Endothelial cell of umbilical vein (primary cell): ENCODE measurements around the gene KRT83. TPM values are rescaled to one million over a fixed set of nuclear protein-coding genes. Genes with fewer than 3 reads are reported as not detected.

ENCODE experiments used
- BruUV-seq: library from RNA; stranded (reverse); fragments of 400-500 nt; replicated peaks from 2 replicates; lab custom pipeline; 2021; lab: Mats Ljungman, UMichigan
- CTCF ChIA-PET: fragments of 300-600, 350-600 bp; sonication (Branson Sonifier 250); formaldehyde crosslinking; loops from one replicate; lab custom pipeline; 2021; ENCODE audit warnings: antibody characterized with exemption, inconsistent platforms; lab: Charles Lee
- POLR2A ChIA-PET: fragments of 300-600, 350-600 bp; sonication (Branson Sonifier 250); formaldehyde crosslinking; loops from one replicate; lab custom pipeline; 2021; ENCODE audit warnings: antibody characterized with exemption, inconsistent platforms; lab: Charles Lee
- DNase-seq: peaks from one replicate; pipeline ENCODE4 v3.0.0-alpha.2; 2011; ENCODE audit warnings: low read depth, low spot score
- FAIRE-seq: peaks from 2 replicates; lab custom pipeline; 2011; peaks lifted over from hg19 to GRCh38; lab: Jason Lieb, UNC
- H2AFZ ChIP-seq: 2 replicates; pipeline ENCODE4 v1.6.0; 2012; ENCODE audit warnings: low read depth, low read length, control low read depth, inconsistent platforms
- H3K27ac ChIP-seq: 2 replicates; pipeline ENCODE4 v1.5.1; 2011; ENCODE audit warnings: low read depth, mild to moderate bottlenecking, control low read depth, low read length, moderate library complexity; ENCODE audit not compliant: insufficient read depth
- H3K27me3 ChIP-seq, 2 experiments: 2 replicates each; pipeline versions ENCODE4 v1.6.0 to v1.6.1; 2011; ENCODE audit warnings: low read length in 2 of 2, mixed read lengths in 1 of 2; ENCODE audit not compliant: control insufficient read depth in 2 of 2, insufficient read depth in 2 of 2
- H3K36me3 ChIP-seq, 2 experiments: 2 replicates in 1 of 2; 3 replicates in 1 of 2; pipeline ENCODE4 v1.5.1; 2011; ENCODE audit warnings: low read length in 2 of 2, mild to moderate bottlenecking in 1 of 2, moderate library complexity in 1 of 2; ENCODE audit not compliant: control insufficient read depth in 2 of 2, insufficient read depth in 2 of 2; ENCODE audit errors: extremely low read depth in 1 of 2
- H3K4me1 ChIP-seq: 3 replicates; pipeline ENCODE4 v1.5.1; 2011; ENCODE audit warnings: mild to moderate bottlenecking, low read length; ENCODE audit not compliant: control insufficient read depth, insufficient read depth; ENCODE audit errors: extremely low read depth
- H3K4me2 ChIP-seq: 2 replicates; pipeline ENCODE4 v1.6.1; 2011; ENCODE audit warnings: low read length, control low read depth, mixed read lengths; ENCODE audit not compliant: insufficient read depth
- H3K4me3 ChIP-seq, 3 experiments: fragments of 200-600 bp in 1 of 3; sonication (generic), shearing (Covaris generic) in 1 of 3; replicated peaks in 1 of 3; 2 replicates each; pipeline ENCODE4 v1.5.1; 2011 to 2016; ENCODE audit warnings: control low read depth in 3 of 3, low read length in 3 of 3, mild to moderate bottlenecking in 2 of 3, inconsistent platforms in 1 of 3, low read depth in 1 of 3, moderate library complexity in 1 of 3; ENCODE audit not compliant: insufficient read depth in 1 of 3
- H3K79me2 ChIP-seq: 2 replicates; pipeline ENCODE4 v1.6.0; 2012; ENCODE audit warnings: low read length, inconsistent platforms; ENCODE audit not compliant: control insufficient read depth, insufficient read depth
- H3K9ac ChIP-seq: replicated peaks from 2 replicates; pipeline ENCODE3; 2011; ENCODE audit warnings: low read length, control low read depth; ENCODE audit not compliant: insufficient read depth; ENCODE audit errors: extremely low read depth
- H3K9me1 ChIP-seq: replicated peaks from 3 replicates; pipeline ENCODE4 v1.6.0; 2011; ENCODE audit warnings: mild to moderate bottlenecking, low read length; ENCODE audit not compliant: control insufficient read depth, insufficient read depth; ENCODE audit errors: extremely low read depth
- H3K9me3 ChIP-seq: replicated peaks from 2 replicates; pipeline ENCODE4 v1.5.1; 2012; ENCODE audit warnings: low read length, inconsistent platforms; ENCODE audit not compliant: control insufficient read depth, insufficient read depth
- H4K20me1 ChIP-seq: replicated peaks from 2 replicates; pipeline ENCODE3; 2011; ENCODE audit warnings: mild to moderate bottlenecking, low read length; ENCODE audit not compliant: control insufficient read depth, insufficient read depth; ENCODE audit errors: extremely low read depth
- CTCF ChIP-seq, 2 donors: IDR thresholded peaks; 1 replicate in 1 of 2; 2 replicates in 1 of 2; pipeline ENCODE4 v1.5.1; 2011; ENCODE audit warnings: low read length in 2 of 2, mild to moderate bottlenecking in 2 of 2, moderate library complexity in 2 of 2, control low read depth in 1 of 2, inconsistent platforms in 1 of 2, low read depth in 1 of 2; ENCODE audit not compliant: insufficient read depth in 1 of 2; ENCODE audit errors: extremely low read depth in 1 of 2
- EZH2 ChIP-seq: IDR thresholded peaks from 2 replicates; pipeline ENCODE4 v1.6.1; 2012; ENCODE audit warnings: borderline replicate concordance, low read depth, mild to moderate bottlenecking, moderate library complexity, low read length, inconsistent platforms; ENCODE audit not compliant: severe bottlenecking
- FOS ChIP-seq: IDR thresholded peaks from 2 replicates; pipeline ENCODE4 v1.6.1; 2011; ENCODE audit warnings: mild to moderate bottlenecking, low read length, moderate library complexity, borderline replicate concordance; ENCODE audit not compliant: insufficient read depth
- GATA2 ChIP-seq: IDR thresholded peaks from 2 replicates; pipeline ENCODE4 v1.7.0; 2011; ENCODE audit warnings: low read depth, mild to moderate bottlenecking, moderate library complexity, mixed read lengths, low read length; ENCODE audit not compliant: insufficient read length, insufficient read depth
- JUN ChIP-seq: IDR thresholded peaks from 2 replicates; pipeline ENCODE4 v1.6.1; 2011; ENCODE audit warnings: borderline replicate concordance, low read depth; ENCODE audit not compliant: insufficient read length, insufficient read depth
- MAX ChIP-seq: IDR thresholded peaks from 2 replicates; pipeline ENCODE4 v1.6.1; 2011; ENCODE audit not compliant: insufficient read depth, insufficient read length
- MYC ChIP-seq: IDR thresholded peaks from one replicate; pipeline ENCODE4 v1.6.1; 2011; ENCODE audit warnings: mild to moderate bottlenecking, low read depth, low read length
- POLR2A ChIP-seq: IDR thresholded peaks from 2 replicates; pipeline ENCODE4 v1.6.1; 2012; ENCODE audit warnings: low read depth, mild to moderate bottlenecking, control low read depth, low read length
- POLR2AphosphoS5 ChIP-seq: IDR thresholded peaks from 2 replicates; pipeline ENCODE4 v1.6.1; 2012; ENCODE audit warnings: low read depth, mild to moderate bottlenecking, control low read depth, low read length, moderate library complexity; ENCODE audit not compliant: insufficient read depth
- dilution Hi-C: fragments of 300-500 bp; cut with MboI; formaldehyde crosslinking; loops from one replicate; pipeline ENCODE4 v1.15.0; 2019; ENCODE audit warnings: low sequenced_read_pairs; ENCODE audit not compliant: extremely low pct_ligation_motif_present
- intact Hi-C: fragments of 100-400 bp; cut with micrococcal nuclease; formaldehyde crosslinking; loops from one replicate; pipeline ENCODE4 v1.10.0; 2022
- polyA plus RNA-seq, 4 experiments: library from polyadenylated mRNA; depleted of rRNA in 3 of 4; stranded (reverse) in 3 of 4; unstranded in 1 of 4; fragments of >200 nt; gene quantifications; 2 replicates each; pipeline versions ENCODE4 v1.2.1 to v1.2.3, GENCODE V29; 2011 to 2012; ENCODE audit warnings: missing spikeins in 1 of 4
- total RNA-seq: library from RNA; stranded (reverse); gene quantifications from 2 replicates; pipeline ENCODE4 v1.2.3, GENCODE V29; 2021

Gene KRT83
- total and polyA plus RNA-seq, 2 donors (not counting 3 experiments of a cell fraction or from before 2014, with no cell fraction given): not detected

- no peak for TF ChIP-seq JUN
- no peak for TF ChIP-seq POLR2A
- TF ChIP-seq CTCF (IDR thresholded peaks at IDR 0.05; ENCODE audit: extremely low read depth in 1 of 2, insufficient read depth in 1 of 2, low read depth in 1 of 2, low read length in 2 of 2): no peak
- no peak for TF ChIP-seq FOS
- TF ChIP-seq MAX: no peak
- no peak for TF ChIP-seq POLR2AphosphoS5
- TF ChIP-seq EZH2: no peak
- no peak for TF ChIP-seq MYC
- TF ChIP-seq GATA2: no peak
- H3K9me1 ChIP-seq: no peaks in the 10 kb centered on the region
- no peak overlapping the region for H3K4me3 ChIP-seq
- dilution Hi-C loops: no loop called here
- H3K27ac ChIP-seq: no peak overlapping the region
- H3K36me3 ChIP-seq: no peaks in the 10 kb centered on the region
- no peaks in the 10 kb centered on the region for H3K9me3 ChIP-seq
- no peaks in the 10 kb centered on the region for H4K20me1 ChIP-seq
- H3K9ac ChIP-seq: no peak overlapping the region
- POLR2A ChIA-PET: no interaction called here
- FAIRE-seq (no peak), DNase-seq (no peak)
- CTCF ChIA-PET: interaction anchor here (1.0 to 1.1 kb wide), 3 partner anchors 8 to 70 kb away, joined by 3 to 4 read pairs (median 3); no protein-coding TSS in a partner anchor
- H3K27me3 ChIP-seq: peaks cover 12 to 19% of the 10 kb centered on the region in 2 experiments
- BruUV-seq: no TSS peak
- intact Hi-C loops: no loop called here
- H3K4me1 ChIP-seq: no peaks in the 10 kb centered on the region
- H3K79me2 ChIP-seq: no peaks in the 10 kb centered on the region
- no peak overlapping the region for H2AFZ ChIP-seq
- no peak overlapping the region for H3K4me2 ChIP-seq
Observed at GRCh38 chr12:52350021-52350620, 28.9 kb upstream of the KRT83 start.
